Esophagus squamous epithelium (tissue), 5 donors: ENCODE results near the gene RBM47. TPM values are rescaled to one million over a fixed set of nuclear protein-coding genes. Genes with fewer than 3 reads are reported as not detected.

Experiments used
- DNase-seq: peaks from one replicate; lab custom pipeline; 2025; lab: John Stamatoyannopoulos, UW
- H3K27ac ChIP-seq, 4 donors: fragments of 200-600 bp; sonication (generic); one replicate each; pipeline ENCODE4 v1.5.1; 2016 to 2019; ENCODE audit warnings: mild to moderate bottlenecking in 1 of 4
- H3K27me3 ChIP-seq, 4 donors: fragments of 200-600 bp; sonication (generic); 1 replicate in 3 of 4; 2 replicates in 1 of 4; pipeline versions ENCODE4 v1.5.1 to v1.6.0; 2017 to 2021; ENCODE audit warnings: antibody characterized with exemption in 1 of 4
- H3K36me3 ChIP-seq, 3 donors: fragments of 200-600 bp; sonication (generic); one replicate each; pipeline ENCODE4 v1.5.1; 2016 to 2019
- H3K4me1 ChIP-seq, 3 donors: fragments of 200-600 bp; sonication (generic); one replicate each; pipeline ENCODE4 v1.5.1; 2017 to 2019
- H3K4me3 ChIP-seq, 4 donors: fragments of 200-600 bp; sonication (generic); 1 replicate in 3 of 4; 2 replicates in 1 of 4; pipeline ENCODE4 v1.5.1; 2016 to 2019; ENCODE audit warnings: mild to moderate bottlenecking in 2 of 4, moderate library complexity in 1 of 4
- H3K9me3 ChIP-seq, 3 donors: fragments of 200-600 bp; sonication (generic); one replicate each; pipeline ENCODE4 v1.5.1; 2016 to 2019
- CTCF ChIP-seq, 6 experiments: fragments of 450-650 bp in 4 of 6; fragments of 200-600 bp in 2 of 6; sonication (generic) in 2 of 6; IDR thresholded peaks; one replicate each; pipeline ENCODE4 v1.5.1; 2016 to 2019; ENCODE audit warnings: antibody characterized with exemption in 6 of 6, mild to moderate bottlenecking in 4 of 6, moderate library complexity in 4 of 6
- POLR2A ChIP-seq, 4 donors: fragments of 450-650 bp; IDR thresholded peaks; one replicate each; pipeline ENCODE4 v1.6.1; 2017; ENCODE audit warnings: antibody characterized with exemption in 4 of 4, mild to moderate bottlenecking in 4 of 4, moderate library complexity in 3 of 4
- WGBS, 2 donors: methylation state at CpG; one replicate each; pipeline ENCODE4 v1.1.5; 2018; 5-methylcytosine and 5-hydroxymethylcytosine counted together
- intact Hi-C: fragments of 100-400 bp; cut with DNase I; formaldehyde crosslinking; loops from one replicate; pipeline ENCODE4 v1.15.0; 2022
- total RNA-seq, 4 donors: library from RNA; depleted of rRNA; stranded (reverse); fragments of >200 nt; gene quantifications; one replicate each; pipeline ENCODE4 v1.1.0, GENCODE V29; 2016
- donor health status: DM: yes; HTN: yes; CAD: no.

Gene RBM47
- total RNA-seq, 4 donors from 2014 or later: 94.6 to 197 (median 125) TPM

GRCh38 chr4:40621229-40621591 is 8.5 kb downstream of the RBM47 start:
- Histone ChIP-seq H3K27ac (peak overlapping the region; percentile 80 to 96 (median 87)), H3K4me1 (peaks cover 9 to 83% (median 26%) of the 10 kb centered on the region in 3 donors), H3K27me3 (peaks cover 0 to 8% (median 0%) of the 10 kb centered on the region in 4 donors), H3K36me3 (peaks cover 0 to 3% (median 0%) of the 10 kb centered on the region in 3 donors), H3K9me3 (no peaks in the 10 kb centered on the region), H3K4me3 (peak overlapping the region in 1 of 4 donors; percentile 3)
- TF ChIP-seq CTCF (IDR thresholded peaks at IDR 0.05): no peak
- TF ChIP-seq POLR2A (IDR thresholded peaks at IDR 0.05): no peak
- 16 to 35% methylated on average over 4 of the region's 4 CpGs for WGBS, 2 donors
- DNase-seq: no peak
- intact Hi-C loops: no loop called here

- DNase-seq: no peak
- Histone ChIP-seq H3K36me3 (peaks cover 0 to 6% (median 0%) of the 10 kb centered on the region in 3 donors), H3K4me1 (peaks cover 4 to 67% (median 24%) of the 10 kb centered on the region in 3 donors), H3K9me3 (no peaks in the 10 kb centered on the region), H3K27me3 (peaks cover 0 to 5% (median 0%) of the 10 kb centered on the region in 4 donors), H3K4me3 (no peak overlapping the region), H3K27ac (peak overlapping the region in 3 of 4 donors; percentile 80 to 96 (median 90))
- TF ChIP-seq CTCF (IDR thresholded peaks at IDR 0.05) (no peak), POLR2A (IDR thresholded peaks at IDR 0.05) (no peak)
- WGBS, 2 donors: 88 to 98% methylated on average over 9 to 10 of the region's 11 CpGs
- intact Hi-C loops: no loop called here
Observed at GRCh38 chr4:40619600-40619999, 10.1 kb downstream of the RBM47 start.

GRCh38 chr4:40617872-40618271 is 11.8 kb downstream of the RBM47 start:
- DNase-seq: no peak
- TF ChIP-seq CTCF (IDR thresholded peaks at IDR 0.05): no peak
- WGBS, 2 donors: 63 to 88% methylated on average over 2 of the region's 2 CpGs
- Histone ChIP-seq H3K27me3 (no peaks in the 10 kb centered on the region), H3K4me3 (no peak overlapping the region), H3K27ac (peak overlapping the region in 2 of 4 donors; percentile 50 to 71), H3K4me1 (peaks cover 0 to 49% (median 17%) of the 10 kb centered on the region in 3 donors), H3K36me3 (peaks cover 0 to 7% (median 0%) of the 10 kb centered on the region in 3 donors), H3K9me3 (no peaks in the 10 kb centered on the region)
- intact Hi-C loops: no loop called here

GRCh38 chr4:40614031-40614430 is 15.6 kb downstream of the RBM47 start:
- no peak overlapping the region for H3K4me3 ChIP-seq
- H3K36me3 ChIP-seq: peaks cover 0 to 7% (median 0%) of the 10 kb centered on the region in 3 donors
- TF ChIP-seq CTCF (IDR thresholded peaks at IDR 0.05) (no peak), POLR2A (IDR thresholded peaks at IDR 0.05) (no peak)
- peaks cover 0 to 15% (median 0%) of the 10 kb centered on the region in 3 donors for H3K4me1 ChIP-seq
- no peaks in the 10 kb centered on the region for H3K27me3 ChIP-seq
- intact Hi-C loops: no loop called here
- no peak overlapping the region for H3K27ac ChIP-seq
- no peak for DNase-seq
- WGBS, 2 donors: 72 to 88% methylated on average over 2 of the region's 2 CpGs
- H3K9me3 ChIP-seq: no peaks in the 10 kb centered on the region

- intact Hi-C loops: no loop called here
- no peak for DNase-seq
- no peak for TF ChIP-seq CTCF (IDR thresholded peaks at IDR 0.05)
- no peak for TF ChIP-seq POLR2A (IDR thresholded peaks at IDR 0.05)
- no peaks in the 10 kb centered on the region for H3K9me3 ChIP-seq
- 71 to 75% methylated on average over 1 of the region's 1 CpG for WGBS, 2 donors
- no peak overlapping the region for H3K27ac ChIP-seq
- H3K36me3 ChIP-seq: peaks cover 0 to 7% (median 0%) of the 10 kb centered on the region in 3 donors
- H3K4me3 ChIP-seq: no peak overlapping the region
- no peaks in the 10 kb centered on the region for H3K27me3 ChIP-seq
- H3K4me1 ChIP-seq: peaks cover 0 to 18% (median 0%) of the 10 kb centered on the region in 3 donors
Observed at GRCh38 chr4:40613456-40613855, 16.2 kb downstream of the RBM47 start.
